Left lung (tissue), 10 donors: ENCODE results near the gene COL20A1. TPM values are rescaled to one million over a fixed set of nuclear protein-coding genes. Genes with fewer than 3 reads are reported as not detected.

Experiments used
- ATAC-seq: fragments of 200-7000 bp; cut with Tn5 transposase; one replicate; pipeline ENCODE4 v1.9.1; 2020; ENCODE audit warnings: moderate library complexity
- DNase-seq, 4 donors: peaks; one replicate each; pipeline ENCODE4 v3.0.0-alpha.2; 2013 to 2020
- H3K27ac ChIP-seq, 2 donors: fragments of 200-600 bp; sonication (generic) in 1 of 2; one replicate each; pipeline versions ENCODE4 v1.5.0 to v1.8.0; 2020 to 2021
- H3K27me3 ChIP-seq, 2 donors: fragments of 200-600 bp; sonication (generic) in 1 of 2; one replicate each; pipeline versions ENCODE4 v1.5.0 to v1.8.0; 2020 to 2021
- H3K36me3 ChIP-seq, 2 donors: fragments of 200-600 bp; sonication (generic) in 1 of 2; one replicate each; pipeline versions ENCODE4 v1.5.0 to v1.8.0; 2020 to 2021
- H3K4me1 ChIP-seq, 2 donors: fragments of 200-600 bp; one replicate each; pipeline ENCODE4 v1.8.0; 2021
- H3K4me3 ChIP-seq, 2 donors: fragments of 200-600 bp; sonication (generic) in 1 of 2; one replicate each; pipeline versions ENCODE4 v1.5.0 to v1.8.0; 2020 to 2021; ENCODE audit warnings: mild to moderate bottlenecking in 1 of 2
- H3K9me3 ChIP-seq, 2 donors: fragments of 200-600 bp; sonication (generic) in 1 of 2; one replicate each; pipeline versions ENCODE4 v1.5.0 to v1.8.0; 2020 to 2021
- intact Hi-C, 2 donors: fragments of 100-400 bp; cut with DNase I; formaldehyde crosslinking; loops; one replicate each; pipeline versions ENCODE4 v1.11.2 to v1.14.2; 2022
- polyA plus RNA-seq, 6 donors: library from polyadenylated mRNA; unstranded; fragments of 120-200 nt; gene quantifications; one replicate each; pipeline ENCODE4 v1.2.1, GENCODE V29; 2013; ENCODE audit not compliant: insufficient read length in 6 of 6
- total RNA-seq, 2 donors: library from RNA; stranded (reverse); fragmentation: NEBNext Ultra II Directional; extraction: Animal tissue kit (Norgen Biotek cat#: 25700); gene quantifications; one replicate each; pipeline ENCODE4 v1.2.1, GENCODE V29; 2021
- TF ChIP-seq, protein P1 (sequence below), 2 donors: fragments of 200-600 bp; sonication (generic) in 1 of 2; IDR thresholded peaks; one replicate each; pipeline versions ENCODE4 v1.5.0 to v1.8.0; 2021; ENCODE audit warnings: antibody characterized with exemption in 2 of 2
- donor health status: DM: no; HTN: yes; CAD: no.
- donor health status: DM: no; HTN: no; CAD: no.

The COL20A1 gene
- total and polyA plus RNA-seq, 8 donors = 0.08 to 0.31 (median 0.24) TPM; not detected in 2

DNA sequence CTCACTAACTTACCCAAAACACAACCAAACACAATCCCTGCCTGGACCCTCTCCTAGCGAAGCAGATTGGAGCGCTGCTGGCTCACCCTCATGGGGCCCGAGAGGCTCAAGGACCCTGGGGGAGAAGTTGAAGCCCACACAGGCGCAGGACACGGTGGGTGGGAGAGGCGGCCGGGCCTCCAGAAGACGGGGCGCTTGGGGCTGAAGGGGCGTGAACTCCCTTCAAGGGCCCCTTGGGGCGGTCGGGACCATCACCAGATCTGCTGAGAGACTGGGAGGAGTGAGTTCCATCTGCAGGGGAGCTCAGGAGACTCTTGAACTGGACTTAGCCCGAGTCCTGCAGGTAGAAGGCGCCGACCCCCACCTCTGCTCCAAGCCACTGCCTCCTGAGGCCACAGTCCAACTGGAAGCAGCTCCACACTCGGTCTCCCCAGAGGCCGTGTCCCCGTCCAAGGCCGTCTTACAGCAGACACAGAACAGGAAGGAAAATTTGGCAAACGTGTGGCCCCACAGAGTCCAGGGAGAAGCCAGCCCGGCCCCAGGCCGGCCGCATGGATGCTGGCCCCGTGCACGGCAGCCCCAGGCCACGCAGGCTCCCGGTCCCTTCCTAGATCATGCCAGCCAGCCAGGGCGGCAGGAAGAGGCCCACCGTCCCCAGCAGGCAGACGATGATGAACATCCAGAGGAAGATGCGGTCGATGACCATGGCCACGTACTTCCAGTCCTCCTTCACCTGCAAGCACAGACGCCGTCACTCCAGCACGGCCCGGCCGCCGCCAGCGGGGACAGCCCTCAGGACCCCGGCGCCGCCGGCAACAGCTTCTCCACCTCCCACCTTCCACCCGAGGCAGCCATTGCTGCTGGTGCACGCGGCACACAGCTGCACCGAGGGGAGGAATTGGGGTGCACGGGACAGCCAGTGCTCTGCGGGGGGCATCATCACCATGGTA, 53.4 kb downstream of the COL20A1 start:
- Histone ChIP-seq H3K9me3 (no peaks in the 10 kb centered on the region), H3K4me1 (no peaks in the 10 kb centered on the region), H3K27me3 (peaks cover 0 to 73% of the 10 kb centered on the region in 2 donors), H3K4me3 (no peak overlapping the region), H3K36me3 (no peaks in the 10 kb centered on the region), H3K27ac (no peak overlapping the region)
- ATAC-seq (no peak), DNase-seq (peak in 1 of 4 donors; percentile 76)
- TF ChIP-seq, protein P1, sequence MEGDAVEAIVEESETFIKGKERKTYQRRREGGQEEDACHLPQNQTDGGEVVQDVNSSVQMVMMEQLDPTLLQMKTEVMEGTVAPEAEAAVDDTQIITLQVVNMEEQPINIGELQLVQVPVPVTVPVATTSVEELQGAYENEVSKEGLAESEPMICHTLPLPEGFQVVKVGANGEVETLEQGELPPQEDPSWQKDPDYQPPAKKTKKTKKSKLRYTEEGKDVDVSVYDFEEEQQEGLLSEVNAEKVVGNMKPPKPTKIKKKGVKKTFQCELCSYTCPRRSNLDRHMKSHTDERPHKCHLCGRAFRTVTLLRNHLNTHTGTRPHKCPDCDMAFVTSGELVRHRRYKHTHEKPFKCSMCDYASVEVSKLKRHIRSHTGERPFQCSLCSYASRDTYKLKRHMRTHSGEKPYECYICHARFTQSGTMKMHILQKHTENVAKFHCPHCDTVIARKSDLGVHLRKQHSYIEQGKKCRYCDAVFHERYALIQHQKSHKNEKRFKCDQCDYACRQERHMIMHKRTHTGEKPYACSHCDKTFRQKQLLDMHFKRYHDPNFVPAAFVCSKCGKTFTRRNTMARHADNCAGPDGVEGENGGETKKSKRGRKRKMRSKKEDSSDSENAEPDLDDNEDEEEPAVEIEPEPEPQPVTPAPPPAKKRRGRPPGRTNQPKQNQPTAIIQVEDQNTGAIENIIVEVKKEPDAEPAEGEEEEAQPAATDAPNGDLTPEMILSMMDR (IDR thresholded peaks at IDR 0.05) = no peak
- intact Hi-C loops = no loop called here

DNA sequence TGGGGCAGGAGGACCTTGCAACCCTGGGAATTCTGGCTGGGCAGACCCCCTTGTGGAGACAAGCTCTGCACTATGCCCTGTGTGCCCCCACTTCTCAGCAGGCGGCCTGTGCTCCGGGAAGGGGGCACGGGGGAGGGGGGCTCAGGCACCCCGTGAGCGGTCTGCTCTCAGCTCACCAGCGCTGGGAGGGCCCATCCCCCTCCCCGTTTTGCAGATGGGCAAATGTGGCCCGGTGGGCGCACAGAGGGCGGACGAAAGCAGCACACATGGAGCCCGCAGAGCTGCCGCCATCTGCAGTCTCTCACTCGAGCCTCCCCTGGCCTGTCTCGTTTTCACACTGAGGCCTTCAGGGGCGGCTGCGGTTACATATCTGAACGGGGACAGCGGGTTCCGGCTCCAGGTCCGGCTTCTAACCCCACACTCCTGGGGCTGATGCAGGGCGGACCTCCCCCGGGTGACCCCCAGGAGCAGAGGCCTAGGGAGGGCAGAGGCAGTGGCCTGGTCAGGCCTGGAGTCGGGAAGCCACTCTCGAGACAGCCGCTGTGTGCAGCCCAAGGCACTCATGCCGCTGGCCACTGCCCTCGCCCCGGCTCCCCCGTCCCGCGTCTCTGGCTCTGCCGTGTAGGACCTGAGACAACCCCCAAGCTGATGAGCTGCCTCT, 54.2 kb downstream of the COL20A1 start:
- TF ChIP-seq, protein P1 (IDR thresholded peaks at IDR 0.05) = no peak
- Histone ChIP-seq H3K27ac (no peak overlapping the region), H3K27me3 (peaks cover 0 to 74% of the 10 kb centered on the region in 2 donors), H3K4me3 (no peak overlapping the region), H3K4me1 (no peaks in the 10 kb centered on the region), H3K9me3 (no peaks in the 10 kb centered on the region), H3K36me3 (no peaks in the 10 kb centered on the region)
- DNase-seq (peak in 1 of 4 donors; percentile 75), ATAC-seq (no peak)
- intact Hi-C loops = no loop called here

DNA sequence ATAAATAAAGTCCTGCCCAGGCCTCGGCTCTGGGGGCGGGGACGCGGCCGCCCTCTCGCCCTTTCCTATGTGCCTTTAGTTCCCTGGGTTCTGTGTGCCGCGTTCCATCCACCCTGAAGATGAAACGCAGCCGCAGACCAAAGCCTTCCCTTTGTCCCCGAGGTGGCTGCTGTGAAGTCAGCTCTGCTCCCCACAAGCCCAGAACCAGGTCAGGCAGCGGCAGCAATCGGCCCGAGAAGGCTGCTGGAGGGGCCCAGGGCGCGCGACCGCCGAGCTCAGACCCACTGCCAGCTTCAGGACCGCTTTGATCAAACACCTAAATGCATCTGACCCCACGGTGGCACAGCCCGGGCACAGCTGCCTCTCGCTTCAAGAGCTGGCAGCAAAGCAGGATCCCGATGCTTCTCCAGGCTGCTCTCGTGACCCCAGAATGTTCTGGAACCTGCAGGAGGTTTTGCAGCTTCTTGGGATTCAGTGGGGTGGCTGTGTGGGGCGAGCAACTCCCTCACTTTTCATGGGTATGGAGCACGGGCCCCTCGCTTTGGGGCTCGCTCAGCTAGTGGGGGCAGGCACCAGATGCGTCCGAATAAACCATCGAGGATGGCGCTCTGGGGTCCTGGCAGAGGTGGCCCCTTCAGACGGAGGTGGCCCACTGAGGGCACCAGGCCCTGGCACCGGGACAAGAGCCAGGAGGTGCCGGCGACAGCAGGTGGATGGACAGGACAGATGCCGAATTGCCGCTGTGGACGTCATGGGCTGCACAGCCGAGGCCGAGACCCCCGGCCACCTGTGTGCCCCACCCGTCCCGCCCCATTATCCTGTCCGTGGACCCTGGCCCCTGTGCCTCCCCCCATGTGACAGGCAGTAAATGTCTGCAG, 55.2 kb downstream of the COL20A1 start:
- H3K36me3 ChIP-seq = no peaks in the 10 kb centered on the region
- ATAC-seq = no peak
- H3K27me3 ChIP-seq = peaks cover 0 to 74% of the 10 kb centered on the region in 2 donors
- no peak overlapping the region for H3K27ac ChIP-seq
- no peak overlapping the region for H3K4me3 ChIP-seq
- intact Hi-C loops = no loop called here
- TF ChIP-seq, protein P1 (IDR thresholded peaks at IDR 0.05) = no peak
- peak in 1 of 4 donors; percentile 67 for DNase-seq
- no peaks in the 10 kb centered on the region for H3K4me1 ChIP-seq
- H3K9me3 ChIP-seq = no peaks in the 10 kb centered on the region

DNA sequence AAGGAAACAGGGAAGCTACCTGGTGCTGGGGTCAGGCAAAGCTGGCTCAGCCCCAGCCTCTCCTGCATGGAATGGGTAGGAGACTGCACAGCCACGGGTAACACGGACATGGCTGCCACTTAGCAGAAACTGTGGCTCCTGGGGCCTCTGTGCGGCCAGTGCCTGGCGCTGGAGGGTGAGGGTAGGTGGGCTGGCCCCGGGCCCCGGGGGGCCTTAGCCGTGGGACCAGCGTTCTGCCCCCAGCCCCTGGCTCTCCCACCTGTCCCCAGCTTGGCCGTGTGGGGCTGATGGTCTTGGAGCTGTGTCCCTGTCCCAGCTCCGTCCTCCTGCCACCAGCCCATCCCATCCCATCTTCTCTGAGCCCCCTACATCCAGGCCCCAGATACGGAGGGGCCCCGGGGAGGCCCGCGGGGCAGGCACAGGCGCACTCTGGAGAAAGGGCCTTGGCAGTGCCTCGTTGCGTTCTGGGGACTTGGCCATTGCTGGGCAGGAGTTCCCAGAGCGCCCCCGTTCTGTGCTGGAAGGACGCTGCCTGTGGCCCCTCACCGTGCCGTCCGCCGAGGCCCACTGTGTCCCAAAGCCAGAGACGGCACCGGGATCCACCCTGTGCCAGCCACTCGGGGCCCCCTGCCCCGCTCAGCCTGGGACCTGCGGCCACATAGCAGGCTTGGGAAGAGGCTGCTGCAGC, 56.0 kb downstream of the COL20A1 start:
- no peak overlapping the region for H3K4me3 ChIP-seq
- no peaks in the 10 kb centered on the region for H3K9me3 ChIP-seq
- DNase-seq (peak in 1 of 4 donors; percentile 72), ATAC-seq (no peak)
- H3K27me3 ChIP-seq = peaks cover 0 to 69% of the 10 kb centered on the region in 2 donors
- no peaks in the 10 kb centered on the region for H3K36me3 ChIP-seq
- intact Hi-C loops = no loop called here
- TF ChIP-seq, protein P1 (IDR thresholded peaks at IDR 0.05) = no peak
- no peaks in the 10 kb centered on the region for H3K4me1 ChIP-seq
- no peak overlapping the region for H3K27ac ChIP-seq
